Measurements from ENCODE around the gene RIC1.

GRCh38 chr9:5718296-5719032, 89.6 kb downstream of the RIC1 start:
- TF ChIP-seq POLR2AphosphoS5 (IDR thresholded peaks at IDR 0.05; ENCODE audit: borderline replicate concordance, low read depth, low read length) (no peak), EZH2 (IDR thresholded peaks at IDR 0.05) (no peak)
